ENCODE data around the gene ARHGEF7. TPM values are rescaled to one million over a fixed set of nuclear protein-coding genes. Genes with fewer than 3 reads are reported as not detected.

Gene ARHGEF7
- total RNA-seq, 4 donors from 2014 or later = 88.7 to 119 (median 110) TPM

DNA sequence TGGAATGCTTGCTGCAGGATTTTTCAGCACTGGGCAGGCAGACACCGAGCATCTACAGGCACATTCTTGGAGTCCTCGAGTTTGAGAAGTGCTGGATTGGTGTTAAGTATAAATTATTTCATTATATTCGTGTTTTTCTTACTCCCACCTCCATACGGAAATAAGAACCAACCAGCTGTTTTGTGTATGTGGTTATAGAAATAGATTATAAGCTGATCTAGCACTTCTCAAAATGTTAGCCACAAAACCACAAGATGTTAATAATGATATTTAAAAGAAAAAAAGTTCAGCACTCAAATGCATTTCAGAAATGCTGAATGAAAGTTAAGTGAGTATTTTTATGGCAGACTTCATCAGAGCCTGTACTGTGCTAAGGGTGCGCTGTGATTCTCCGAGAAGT lies 181.3 kb downstream of the ARHGEF7 start:
- WGBS, 2 donors = 75% methylated on average over 6 of the region's 6 CpGs
- Histone ChIP-seq H3K27ac (no peak overlapping the region), H3K4me3 (no peak overlapping the region), H3K36me3 (peaks cover 0 to 84% (median 2%) of the 10 kb centered on the region in 3 donors), H3K9me3 (no peaks in the 10 kb centered on the region), H3K27me3 (no peaks in the 10 kb centered on the region), H3K4me1 (no peaks in the 10 kb centered on the region)
- TF ChIP-seq EP300 (IDR thresholded peaks at IDR 0.05) (no peak), POLR2A (IDR thresholded peaks at IDR 0.05) (no peak)
- TF ChIP-seq, protein P1, sequence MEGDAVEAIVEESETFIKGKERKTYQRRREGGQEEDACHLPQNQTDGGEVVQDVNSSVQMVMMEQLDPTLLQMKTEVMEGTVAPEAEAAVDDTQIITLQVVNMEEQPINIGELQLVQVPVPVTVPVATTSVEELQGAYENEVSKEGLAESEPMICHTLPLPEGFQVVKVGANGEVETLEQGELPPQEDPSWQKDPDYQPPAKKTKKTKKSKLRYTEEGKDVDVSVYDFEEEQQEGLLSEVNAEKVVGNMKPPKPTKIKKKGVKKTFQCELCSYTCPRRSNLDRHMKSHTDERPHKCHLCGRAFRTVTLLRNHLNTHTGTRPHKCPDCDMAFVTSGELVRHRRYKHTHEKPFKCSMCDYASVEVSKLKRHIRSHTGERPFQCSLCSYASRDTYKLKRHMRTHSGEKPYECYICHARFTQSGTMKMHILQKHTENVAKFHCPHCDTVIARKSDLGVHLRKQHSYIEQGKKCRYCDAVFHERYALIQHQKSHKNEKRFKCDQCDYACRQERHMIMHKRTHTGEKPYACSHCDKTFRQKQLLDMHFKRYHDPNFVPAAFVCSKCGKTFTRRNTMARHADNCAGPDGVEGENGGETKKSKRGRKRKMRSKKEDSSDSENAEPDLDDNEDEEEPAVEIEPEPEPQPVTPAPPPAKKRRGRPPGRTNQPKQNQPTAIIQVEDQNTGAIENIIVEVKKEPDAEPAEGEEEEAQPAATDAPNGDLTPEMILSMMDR (IDR thresholded peaks at IDR 0.05) = no peak
- no peak for DNase-seq (ENCODE audit: low spot score in 2 of 2)

DNA sequence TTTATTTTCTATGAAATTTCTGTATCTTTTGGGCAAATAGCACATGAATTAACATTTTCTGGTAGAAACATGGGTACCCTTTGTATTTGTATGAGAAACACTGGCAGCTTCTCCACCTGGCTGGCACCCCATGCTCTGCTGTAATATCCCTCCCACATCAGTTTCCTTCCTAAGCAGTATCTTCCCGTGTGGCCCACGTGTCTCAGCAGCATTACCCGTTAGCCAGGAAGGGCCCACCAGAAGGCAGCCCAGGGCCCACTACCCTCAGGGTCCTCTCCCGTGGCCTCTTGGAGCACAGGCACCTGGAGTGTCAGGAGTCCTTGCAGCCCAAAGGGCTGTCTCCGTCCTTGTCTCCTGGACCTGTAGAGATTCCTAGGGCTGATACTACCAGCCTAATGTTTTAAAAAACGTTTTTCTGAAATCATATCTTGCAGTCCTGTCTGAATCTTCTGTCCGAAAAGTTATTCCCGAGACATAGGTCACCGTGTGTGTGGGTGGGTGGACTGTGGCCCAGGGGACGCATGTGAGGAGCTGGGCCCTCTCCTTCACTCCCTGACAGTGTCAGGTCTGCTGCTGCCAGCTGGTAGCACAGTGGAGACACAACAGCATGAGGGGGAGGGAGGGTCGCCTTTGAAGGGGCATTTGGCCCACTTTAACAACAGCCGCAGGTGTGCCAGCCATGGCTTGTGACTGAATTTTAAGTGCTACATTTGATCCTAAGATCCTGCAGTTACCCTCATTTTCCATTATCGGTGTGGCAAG lies 183.3 kb downstream of the ARHGEF7 start:
- Histone ChIP-seq H3K36me3 (peaks cover 0 to 85% (median 19%) of the 10 kb centered on the region in 3 donors), H3K4me3 (no peak overlapping the region), H3K27me3 (no peaks in the 10 kb centered on the region), H3K4me1 (no peaks in the 10 kb centered on the region), H3K9me3 (no peaks in the 10 kb centered on the region), H3K27ac (no peak overlapping the region)
- no peak for TF ChIP-seq EP300 (IDR thresholded peaks at IDR 0.05)
- TF ChIP-seq POLR2A (IDR thresholded peaks at IDR 0.05) = no peak
- TF ChIP-seq, protein P1 (IDR thresholded peaks at IDR 0.05) = no peak
- WGBS, 2 donors = 86 to 88% methylated on average over 13 of the region's 13 CpGs
- no peak for DNase-seq (ENCODE audit: low spot score in 2 of 2)

DNA sequence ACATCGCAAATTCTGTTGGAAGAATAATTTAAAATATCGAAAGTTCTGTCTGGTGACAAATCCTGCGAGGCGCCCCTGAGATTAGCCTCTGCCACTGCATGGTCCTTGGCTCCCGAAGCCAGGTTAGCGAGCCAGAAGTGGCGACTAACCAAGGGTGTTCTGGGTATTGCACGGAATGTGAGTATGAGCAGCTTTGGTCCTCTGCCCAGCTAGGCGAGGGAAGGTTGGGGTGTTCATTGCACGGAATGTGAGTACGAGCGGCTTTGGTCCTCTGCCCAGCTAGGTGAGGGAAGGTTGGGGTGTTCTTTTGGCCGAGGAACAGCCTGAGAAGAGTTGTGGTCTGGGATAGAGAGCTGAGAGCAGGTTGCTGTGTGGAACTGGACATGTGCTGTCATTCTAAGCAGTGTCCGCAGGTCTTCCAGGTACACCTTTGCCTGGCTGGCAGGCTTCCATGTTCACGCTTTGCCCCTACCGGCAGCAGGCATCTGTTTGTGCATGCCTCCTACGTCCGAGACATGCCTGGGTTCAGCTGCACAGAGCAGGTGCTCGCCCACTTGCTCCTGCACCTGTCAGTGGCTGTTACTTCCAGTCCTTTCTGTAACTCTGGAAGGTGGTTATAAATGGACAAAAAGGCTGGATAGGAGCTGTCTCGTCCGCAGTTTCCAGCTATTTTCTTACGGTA lies 187.1 kb downstream of the ARHGEF7 start:
- Histone ChIP-seq H3K4me3 (no peak overlapping the region), H3K27me3 (no peaks in the 10 kb centered on the region), H3K36me3 (peaks cover 4 to 95% (median 37%) of the 10 kb centered on the region in 3 donors), H3K27ac (no peak overlapping the region), H3K9me3 (no peaks in the 10 kb centered on the region), H3K4me1 (no peaks in the 10 kb centered on the region)
- TF ChIP-seq, protein P1 (IDR thresholded peaks at IDR 0.05) = no peak
- TF ChIP-seq POLR2A (IDR thresholded peaks at IDR 0.05) (no peak), EP300 (IDR thresholded peaks at IDR 0.05) (no peak)
- DNase-seq (ENCODE audit: low spot score in 2 of 2) = no peak
- 92 to 96% methylated on average over 22 of the region's 22 CpGs for WGBS, 2 donors

DNA sequence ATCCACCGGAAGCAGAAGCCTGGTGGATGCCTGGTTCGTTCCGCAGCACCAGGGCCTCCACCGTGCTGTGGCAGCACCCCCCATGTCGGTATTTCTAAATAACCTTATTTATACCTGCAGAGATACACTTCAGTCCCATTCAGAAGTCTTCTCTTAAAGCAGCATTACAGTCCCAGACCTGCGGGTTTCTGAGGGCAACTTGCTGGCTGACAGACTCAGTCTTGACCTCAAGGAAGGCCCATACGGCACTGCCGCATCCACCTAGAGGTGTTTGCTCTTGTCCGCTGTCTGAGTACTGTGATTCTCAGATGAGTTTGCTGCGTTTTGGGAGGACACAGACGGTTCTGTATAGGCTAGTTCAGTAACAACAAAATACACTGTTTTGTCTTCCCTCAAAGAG lies 188.4 kb downstream of the ARHGEF7 start:
- Histone ChIP-seq H3K4me1 (no peaks in the 10 kb centered on the region), H3K4me3 (no peak overlapping the region), H3K36me3 (peaks cover 7 to 94% (median 37%) of the 10 kb centered on the region in 3 donors), H3K27me3 (no peaks in the 10 kb centered on the region), H3K9me3 (no peaks in the 10 kb centered on the region), H3K27ac (no peak overlapping the region)
- TF ChIP-seq EP300 (IDR thresholded peaks at IDR 0.05) = no peak
- TF ChIP-seq, protein P1 (IDR thresholded peaks at IDR 0.05) = no peak
- no peak for TF ChIP-seq POLR2A (IDR thresholded peaks at IDR 0.05)
- WGBS, 2 donors = 94 to 96% methylated on average over 11 of the region's 11 CpGs
- no peak for DNase-seq (ENCODE audit: low spot score in 2 of 2)

DNA sequence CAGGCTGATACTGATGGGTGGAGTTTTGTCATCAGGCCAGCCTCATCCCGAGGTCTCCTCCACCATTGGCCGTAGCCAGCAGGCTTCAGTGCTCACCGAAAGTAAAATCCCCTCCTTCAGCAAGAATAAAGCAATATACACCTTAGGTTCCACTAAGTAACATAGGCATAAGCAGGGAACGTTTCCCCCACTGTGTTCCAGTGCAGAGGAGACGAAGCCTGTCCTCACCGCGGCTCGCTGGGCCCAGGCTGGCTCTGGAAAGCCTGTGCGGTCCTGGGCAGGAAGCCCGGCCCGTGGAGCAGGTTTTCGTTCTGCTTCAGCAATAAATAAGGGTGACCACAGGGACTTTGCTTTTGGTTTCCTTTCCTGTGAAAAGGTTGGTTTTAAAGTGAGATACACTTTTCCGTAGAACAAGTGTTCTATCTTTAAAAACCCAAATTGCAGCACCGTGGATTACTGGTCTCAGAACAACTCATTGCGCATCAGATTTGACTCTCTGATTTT lies 189.0 kb downstream of the ARHGEF7 start:
- no peak for DNase-seq (ENCODE audit: low spot score in 2 of 2)
- H3K27me3 ChIP-seq = no peaks in the 10 kb centered on the region
- peaks cover 7 to 94% (median 37%) of the 10 kb centered on the region in 3 donors for H3K36me3 ChIP-seq
- H3K4me1 ChIP-seq = no peaks in the 10 kb centered on the region
- no peak overlapping the region for H3K27ac ChIP-seq
- H3K9me3 ChIP-seq = no peaks in the 10 kb centered on the region
- WGBS, 2 donors = 85 to 93% methylated on average over 15 of the region's 15 CpGs
- H3K4me3 ChIP-seq = no peak overlapping the region
- TF ChIP-seq EP300 (IDR thresholded peaks at IDR 0.05) = no peak
- TF ChIP-seq, protein P1 (IDR thresholded peaks at IDR 0.05) = no peak
- no peak for TF ChIP-seq POLR2A (IDR thresholded peaks at IDR 0.05)
